Muscle of back (tissue), 11 donors: Measurements from ENCODE around the gene B4GALT4. TPM values are rescaled to one million over a fixed set of nuclear protein-coding genes. Genes with fewer than 3 reads are reported as not detected.

Experiments
- DNase-seq, 3 donors: peaks; one replicate each; pipeline versions ENCODE4 v3.0.0 to v3.0.0-alpha.2; 2013
- polyA plus RNA-seq, 10 donors: library from polyadenylated mRNA; unstranded; fragments of 120-200 nt; gene quantifications; one replicate each; pipeline ENCODE4 v1.2.1, GENCODE V29; 2013; ENCODE audit not compliant: insufficient read length in 10 of 10

The B4GALT4 gene
- polyA plus RNA-seq, 10 donors, result 10.1 to 17.1 (median 11.9) TPM

DNA sequence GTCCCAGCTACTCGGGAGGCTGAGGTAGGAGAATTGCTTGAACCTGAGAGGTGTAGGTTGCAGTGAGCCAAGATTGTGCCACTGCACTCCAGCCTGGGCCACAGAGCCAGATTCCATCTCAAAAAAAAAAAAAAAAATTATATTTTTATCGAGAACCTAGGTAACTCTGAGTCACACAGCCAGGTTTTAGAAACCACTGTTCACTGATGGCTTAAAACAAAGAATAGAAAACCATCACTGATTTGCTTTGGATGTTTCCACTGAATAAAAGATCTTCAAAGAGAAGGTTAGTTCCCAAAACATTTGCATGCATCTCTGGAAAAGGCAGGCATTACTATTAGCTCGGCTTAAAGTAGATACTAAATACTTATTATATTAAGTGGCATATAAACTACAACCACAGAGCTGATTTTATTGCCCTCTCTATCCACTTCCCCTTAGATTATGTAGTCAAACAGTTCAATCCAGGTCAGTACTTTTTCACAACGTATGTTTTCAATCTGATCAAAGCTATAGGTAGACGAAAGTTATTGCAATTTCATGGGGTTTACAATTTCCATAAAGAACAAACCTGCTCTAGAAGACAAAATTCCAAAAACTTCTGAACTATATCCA lies 1.4 kb downstream of the B4GALT4 start:
- no peak for DNase-seq

DNA sequence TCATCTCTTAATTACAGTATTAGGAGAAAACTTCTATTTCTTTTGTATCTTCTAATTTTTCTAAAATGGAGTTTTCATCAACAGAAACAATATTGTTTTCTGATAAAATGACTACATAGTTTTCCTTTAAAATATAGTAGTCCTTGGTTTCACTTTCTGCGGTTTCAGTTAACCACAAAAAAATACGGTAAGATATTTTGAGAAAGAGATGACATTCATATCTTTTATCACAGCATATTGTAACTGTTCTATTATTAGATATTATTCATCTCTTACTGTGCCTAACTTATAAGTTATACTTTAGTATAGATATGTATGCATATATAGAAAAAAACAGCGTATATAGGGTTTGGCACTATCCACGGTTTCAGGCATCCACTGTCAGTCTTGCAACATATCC lies 2.3 kb downstream of the B4GALT4 start:
- no peak for DNase-seq

- no peak for DNase-seq
Measured at GRCh38 chr3:119237299-119237698, 3.4 kb downstream of the B4GALT4 start.

GRCh38 chr3:119236756-119237155 lies 3.9 kb downstream of the B4GALT4 start:
- DNase-seq, result no peak

DNA sequence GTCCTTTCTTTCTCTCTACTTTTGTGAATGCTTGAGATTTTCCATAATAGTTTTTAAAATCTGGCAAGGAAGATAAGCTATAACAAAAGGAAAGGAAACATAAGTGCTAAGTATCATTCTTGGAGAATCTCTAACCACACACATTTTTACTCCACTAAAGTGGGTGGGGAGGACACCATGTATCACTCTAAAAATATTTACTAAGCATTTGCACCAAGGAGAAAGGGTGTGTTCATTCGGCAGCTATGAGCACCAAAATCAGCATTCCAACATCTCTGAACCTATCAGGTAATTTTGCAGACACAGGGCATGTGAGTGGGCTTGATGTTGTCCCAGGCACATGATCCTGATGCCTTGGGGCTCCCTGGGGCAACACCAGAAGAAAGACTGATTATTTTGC lies 5.5 kb downstream of the B4GALT4 start:
- DNase-seq, result peak in 1 of 3 donors; percentile 52

DNA sequence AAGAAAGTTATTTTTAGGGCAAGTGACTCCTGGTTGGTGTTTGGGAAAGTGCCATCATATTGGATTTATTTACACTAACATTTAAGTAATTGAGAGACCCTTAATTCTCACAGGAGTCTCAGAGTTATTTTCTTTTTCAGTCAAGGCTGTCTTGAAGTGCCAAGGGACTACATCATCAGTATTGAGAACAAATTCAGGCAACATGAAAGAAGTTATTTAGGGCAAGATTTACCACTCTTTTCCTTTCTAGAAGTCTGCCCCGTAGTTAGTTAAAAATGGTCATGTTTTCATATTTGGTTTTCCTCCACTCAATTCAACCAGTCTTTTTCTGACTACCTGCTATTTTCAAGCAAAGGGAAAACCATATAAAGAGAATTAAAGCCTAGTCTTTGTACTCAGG lies 6.1 kb downstream of the B4GALT4 start:
- no peak for DNase-seq

GRCh38 chr3:119230745-119231144 lies 9.9 kb downstream of the B4GALT4 start:
- no peak for DNase-seq

DNA sequence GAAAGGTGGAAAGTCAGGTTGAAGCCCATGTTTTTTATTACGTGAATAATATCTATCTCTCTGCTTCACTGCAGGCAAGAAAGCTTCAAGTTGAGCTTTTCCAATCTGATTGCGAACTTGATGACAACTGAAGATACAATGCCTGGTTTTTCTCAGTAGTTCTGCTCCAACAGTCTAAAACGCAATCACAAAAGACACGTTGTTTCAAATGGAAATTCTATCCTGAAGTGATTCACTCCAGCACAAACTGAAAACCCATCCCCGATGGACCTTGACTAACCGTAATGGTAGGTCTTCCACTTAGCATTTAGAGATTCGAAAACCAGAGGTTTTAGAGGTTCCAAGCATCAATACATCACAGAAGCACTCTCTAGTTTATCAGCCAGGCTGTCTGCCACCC lies 10.6 kb downstream of the B4GALT4 start:
- no peak for DNase-seq

GRCh38 chr3:119229190-119229589 lies 11.5 kb downstream of the B4GALT4 start:
- no peak for DNase-seq

DNA sequence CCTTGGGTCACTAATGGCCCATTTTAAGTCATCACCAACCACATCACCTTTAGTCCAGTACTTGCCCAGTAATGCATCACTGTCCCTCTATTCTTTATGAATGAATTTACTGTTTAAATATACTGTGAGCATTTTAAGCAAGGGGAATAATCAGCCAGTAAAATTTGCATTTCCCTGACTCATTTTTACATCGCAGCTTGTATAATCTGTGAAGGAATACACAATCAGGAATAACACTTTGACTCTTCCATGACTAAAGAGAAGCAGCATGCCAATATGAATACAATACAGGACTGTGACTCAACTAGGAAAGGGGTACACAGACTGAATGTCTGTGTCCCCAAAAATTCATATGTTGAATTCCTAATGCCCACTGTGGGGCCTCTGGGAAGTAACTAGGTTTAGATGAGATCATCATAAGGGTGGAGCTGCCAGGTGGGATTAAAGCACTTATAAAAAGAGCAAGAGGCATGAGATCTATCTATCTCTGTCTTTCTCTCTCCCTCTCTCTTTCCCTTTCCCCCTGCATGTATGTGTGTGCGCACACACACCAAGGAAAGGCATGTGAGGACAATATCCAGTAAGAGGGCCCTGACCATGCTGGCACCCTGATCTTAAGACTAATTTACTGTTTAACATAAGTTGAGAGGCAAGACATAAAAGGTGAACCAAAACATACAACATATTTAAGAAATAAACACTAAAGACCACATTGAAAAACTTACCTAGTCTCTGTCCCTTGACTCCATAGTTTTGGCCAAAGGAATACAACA lies 12.1 kb downstream of the B4GALT4 start:
- DNase-seq, result no peak

DNA sequence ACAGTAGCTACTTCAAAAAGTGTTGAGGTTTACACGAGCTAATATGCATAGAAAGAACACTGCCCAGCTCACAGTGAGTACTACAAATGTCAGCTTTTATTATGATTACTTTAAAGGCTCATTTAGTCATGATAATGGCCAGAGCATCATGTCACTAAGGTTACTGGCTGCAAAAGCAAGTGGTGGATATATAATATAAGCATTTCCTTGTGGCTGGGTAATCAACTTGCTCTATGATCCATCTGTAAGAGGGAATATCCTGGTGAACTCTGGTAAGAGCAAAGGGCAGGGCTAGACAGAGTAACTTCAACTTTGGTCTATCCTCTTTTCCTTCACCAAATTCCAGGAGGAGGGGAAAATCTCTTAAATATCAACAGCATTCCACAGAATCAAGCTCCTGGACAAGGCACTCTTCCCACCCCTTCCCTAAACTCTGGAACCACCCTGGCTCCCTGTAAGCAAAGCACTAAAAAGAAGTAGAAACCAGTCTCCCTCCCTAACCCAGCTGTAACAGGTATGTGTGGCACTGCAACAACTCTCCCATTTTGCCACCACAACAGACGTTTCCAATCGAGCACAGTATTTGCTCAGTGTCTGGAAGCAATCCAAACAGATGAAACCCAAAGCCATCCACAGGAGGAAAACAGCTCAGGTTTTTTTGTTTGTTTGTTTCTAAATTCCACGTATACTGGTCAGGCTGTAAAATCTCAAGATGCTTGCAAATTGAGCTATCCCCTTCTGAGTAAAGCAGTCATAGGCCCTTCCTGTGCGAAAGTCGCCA lies 13.4 kb downstream of the B4GALT4 start:
- no peak for DNase-seq

- no peak for DNase-seq
Measured at GRCh38 chr3:119225121-119225520, 15.6 kb downstream of the B4GALT4 start.

DNA sequence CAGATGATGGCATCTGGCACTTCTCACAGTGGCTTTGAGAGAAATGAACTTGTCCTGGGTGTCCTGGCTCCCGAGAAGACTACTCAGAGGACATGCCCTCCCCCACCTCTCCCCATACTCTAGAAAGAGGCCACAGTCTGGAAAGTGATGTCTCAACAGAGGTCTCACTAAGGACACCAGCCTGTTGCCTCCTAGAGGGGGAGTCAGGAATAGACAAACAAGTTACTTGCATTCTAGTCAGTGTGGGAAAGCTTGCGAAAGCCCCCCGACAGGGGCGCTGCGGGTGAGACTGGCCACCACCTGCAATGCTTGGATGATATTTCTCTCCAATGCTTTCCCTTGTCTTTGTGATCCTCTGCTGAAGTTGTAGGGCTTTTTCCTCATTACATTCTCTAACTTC lies 17.2 kb downstream of the B4GALT4 start:
- DNase-seq, result no peak

DNA sequence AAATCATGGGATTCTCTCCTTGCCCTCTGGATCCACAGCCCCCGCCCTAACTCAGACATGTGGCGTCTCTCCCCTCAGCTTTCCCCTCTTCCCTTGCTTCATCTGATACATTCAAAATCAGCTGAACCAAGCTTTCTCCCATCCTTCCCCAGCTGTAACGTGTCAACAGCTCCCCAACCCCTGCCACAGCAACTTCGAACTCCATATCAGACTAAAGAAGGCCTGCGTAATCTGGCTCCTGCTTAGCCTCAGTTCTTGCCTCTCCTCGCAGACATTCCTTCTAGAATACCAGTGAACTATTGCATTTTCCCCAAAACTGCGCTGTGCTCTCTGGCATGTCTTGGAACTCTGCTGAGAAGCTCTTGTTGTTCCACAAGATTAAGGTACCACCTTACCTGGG lies 18.3 kb downstream of the B4GALT4 start:
- no peak for DNase-seq

GRCh38 chr3:119221779-119222320 lies 18.8 kb downstream of the B4GALT4 start:
- DNase-seq, result no peak

DNA sequence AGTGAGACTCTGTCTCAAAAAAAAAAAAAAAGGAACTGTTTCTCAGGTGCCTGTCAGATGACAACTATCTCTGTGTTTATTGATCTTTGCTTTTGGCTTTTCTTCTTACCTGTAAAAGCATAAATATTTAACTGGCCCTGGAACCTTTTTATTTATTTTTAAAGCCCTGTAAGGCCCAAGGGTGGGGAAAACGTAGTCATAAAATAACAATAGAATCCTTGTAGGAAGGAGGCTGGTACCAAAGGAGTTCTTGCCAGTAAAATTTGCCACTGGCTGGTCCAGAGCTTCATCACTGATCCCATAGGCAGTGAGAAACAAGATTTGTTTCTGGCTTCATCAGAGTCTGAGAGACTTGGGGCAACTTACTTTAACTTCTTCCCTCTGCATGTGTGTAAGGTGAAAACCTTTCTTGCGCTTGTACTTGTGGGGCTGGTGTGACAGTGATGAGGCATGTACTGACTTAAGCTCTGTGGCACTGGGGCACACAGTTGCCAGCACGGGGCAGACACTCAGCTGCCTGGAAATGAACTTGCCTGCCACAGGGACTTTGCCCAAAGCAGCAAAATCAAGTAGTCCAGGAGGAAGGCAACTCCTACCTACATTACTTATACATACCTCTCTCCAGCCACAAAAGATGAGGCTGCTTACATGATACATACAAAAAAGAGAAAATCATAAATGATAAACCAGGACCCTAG lies 19.6 kb downstream of the B4GALT4 start:
- no peak for DNase-seq

DNA sequence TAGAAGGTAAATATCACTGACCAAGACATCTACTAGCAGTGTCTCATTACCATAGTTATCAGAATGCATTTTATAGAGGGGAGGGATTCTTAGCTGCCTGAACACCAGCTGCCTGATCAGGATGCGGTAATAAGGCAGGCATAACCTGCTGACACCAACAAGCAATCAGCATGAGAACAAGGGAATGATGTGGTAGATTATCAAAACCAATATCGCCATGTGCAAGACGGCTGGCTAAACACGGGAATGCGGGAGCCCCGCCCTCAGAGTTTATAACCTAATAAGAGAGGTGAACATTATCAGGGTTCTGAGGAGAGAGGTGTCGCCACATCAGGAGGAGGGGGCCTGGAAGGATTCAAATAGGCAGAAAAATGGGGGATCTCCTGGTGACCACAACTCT lies 20.5 kb downstream of the B4GALT4 start:
- no peak for DNase-seq

DNA sequence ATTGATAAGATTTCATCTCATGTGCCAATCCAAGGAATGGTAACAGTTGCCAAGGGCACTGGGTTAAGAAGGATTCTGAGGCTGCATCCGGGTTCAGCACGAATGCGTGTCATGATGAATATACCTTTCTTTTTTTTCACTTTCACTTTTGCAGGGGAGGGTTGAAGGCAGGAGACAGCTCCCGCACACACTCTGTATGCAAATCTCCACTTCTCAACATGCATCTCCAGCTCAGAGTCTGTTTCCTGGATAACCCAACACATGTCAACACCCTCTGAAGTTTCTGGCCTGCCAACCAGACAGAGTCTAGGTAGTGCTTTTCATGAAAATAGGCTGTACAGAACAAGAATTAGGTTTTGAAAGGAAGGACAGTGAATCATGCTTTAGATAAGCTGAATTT lies 21.6 kb downstream of the B4GALT4 start:
- no peak for DNase-seq

GRCh38 chr3:119211803-119212202 lies 28.9 kb downstream of the B4GALT4 start:
- DNase-seq, result no peak

- no peak for DNase-seq
Measured at GRCh38 chr3:119211193-119211592, 29.5 kb downstream of the B4GALT4 start.

GRCh38 chr3:119207512-119207875 lies 33.2 kb downstream of the B4GALT4 start:
- no peak for DNase-seq
